Natural killer cell (primary cell): ENCODE measurements around the gene COL4A1. TPM values are rescaled to one million over a fixed set of nuclear protein-coding genes. Genes with fewer than 3 reads are reported as not detected.

ENCODE experiments used
- ATAC-seq, 3 donors: fragments of 150-1000 bp in 2 of 3; fragments of 200-7000 bp in 1 of 3; cut with Tn5 transposase; 1 replicate in 1 of 3; 2 replicates in 2 of 3; pipeline ENCODE4 v1.10.0; 2021; ENCODE audit warnings: mild to moderate bottlenecking in 2 of 3, moderate library complexity in 2 of 3
- DNase-seq, 2 donors: peaks; one replicate each; pipeline versions ENCODE4 v3.0.0 to v3.0.0-alpha.2; 2013 to 2021; ENCODE audit warnings: mixed read lengths in 1 of 2
- H3K27ac ChIP-seq: one replicate; pipeline ENCODE4 v1.5.1; 2013; ENCODE audit warnings: mild to moderate bottlenecking, low read length
- H3K27me3 ChIP-seq: one replicate; pipeline ENCODE4 v1.6.1; 2013; ENCODE audit warnings: low read length; ENCODE audit not compliant: control insufficient read depth, insufficient read depth
- H3K36me3 ChIP-seq: one replicate; pipeline ENCODE4 v1.6.1; 2013; ENCODE audit warnings: low read length; ENCODE audit not compliant: control insufficient read depth, insufficient read depth
- H3K4me1 ChIP-seq: one replicate; pipeline ENCODE4 v1.6.1; 2013; ENCODE audit warnings: low read length; ENCODE audit not compliant: control insufficient read depth, insufficient read depth
- H3K4me3 ChIP-seq: one replicate; pipeline ENCODE4 v1.5.1; 2013; ENCODE audit warnings: low read length
- H3K9me3 ChIP-seq: one replicate; pipeline ENCODE4 v1.6.1; 2013; ENCODE audit warnings: low read length; ENCODE audit not compliant: control insufficient read depth, insufficient read depth
- H3K27ac Mint-ChIP-seq, 2 donors: one replicate each; pipeline ENCODE4 v1.8.0; 2022; ENCODE audit warnings: mild to moderate bottlenecking in 2 of 2, mixed read lengths in 2 of 2, moderate library complexity in 1 of 2
- H3K27me3 Mint-ChIP-seq, 2 donors: one replicate each; pipeline ENCODE4 v1.8.0; 2022; ENCODE audit warnings: low read depth in 2 of 2, mixed read lengths in 2 of 2
- H3K36me3 Mint-ChIP-seq: one replicate; pipeline ENCODE4 v1.8.0; 2022; ENCODE audit warnings: mixed read lengths
- H3K4me1 Mint-ChIP-seq, 2 donors: one replicate each; pipeline ENCODE4 v1.8.0; 2022; ENCODE audit warnings: mixed read lengths in 2 of 2
- H3K4me3 Mint-ChIP-seq: one replicate; pipeline ENCODE4 v1.8.0; 2022; ENCODE audit warnings: mild to moderate bottlenecking, moderate library complexity, mixed read lengths
- H3K9me3 Mint-ChIP-seq, 2 donors: one replicate each; pipeline ENCODE4 v1.8.0; 2022; ENCODE audit warnings: mixed read lengths in 2 of 2
- WGBS: methylation state at CpG from one replicate; pipeline ENCODE4 v1.1.7; 2013; ENCODE audit warnings: missing lambda C conversion rate; ENCODE audit not compliant: insufficient coverage; 5-methylcytosine and 5-hydroxymethylcytosine counted together
- intact Hi-C: fragments of 100-400 bp; cut with micrococcal nuclease; formaldehyde crosslinking; loops from one replicate; pipeline ENCODE4 v1.14.2; 2022
- total RNA-seq, 4 donors: library from RNA; stranded (reverse); fragments of 120-200 nt in 1 of 4; gene quantifications; one replicate each; pipeline versions ENCODE4 v1.2.3 to v1.2.4, GENCODE V29; 2013 to 2022
- TF ChIP-seq, protein P1 (sequence below): fragments of 200-600 bp; IDR thresholded peaks from one replicate; pipeline ENCODE4 v1.8.0; 2022; ENCODE audit warnings: antibody characterized with exemption

The COL4A1 gene
- total RNA-seq, 3 donors from 2014 or later (not counting 1 experiment from before 2014, with no cell fraction given): not detected

DNA sequence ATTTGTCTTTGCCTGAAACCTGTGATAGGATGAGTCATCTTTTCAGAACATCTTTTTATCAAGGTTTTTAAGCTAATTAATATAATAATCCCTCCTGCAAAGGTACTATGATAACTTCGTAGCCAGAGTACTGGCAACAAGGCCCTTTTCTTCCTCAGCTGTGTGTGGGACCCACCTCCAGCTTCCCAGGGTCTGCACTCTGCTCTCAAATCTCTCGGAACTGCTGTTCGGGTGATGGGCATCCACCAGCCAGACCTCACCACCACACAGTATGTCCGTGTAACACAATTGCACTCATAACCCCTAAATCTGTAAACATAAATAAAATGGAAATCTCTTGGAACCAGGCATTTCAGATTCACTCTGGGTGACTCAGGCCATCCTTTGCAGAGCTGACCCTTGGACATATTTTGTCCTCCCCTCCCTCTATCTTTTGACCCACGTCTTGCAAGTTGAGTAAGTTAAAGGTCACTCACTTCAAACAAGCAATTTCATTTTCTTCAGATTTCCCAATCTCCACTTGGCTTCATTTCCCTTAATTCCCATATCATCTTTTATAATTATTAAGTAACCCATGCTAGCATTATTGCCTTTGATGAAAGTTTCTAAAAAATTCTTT, 29.5 kb downstream of the COL4A1 start:
- Mint-ChIP-seq H3K36me3 (no peaks in the 10 kb centered on the region), H3K9me3 (no peaks in the 10 kb centered on the region), H3K27me3 (peaks cover 5 to 31% of the 10 kb centered on the region in 2 donors), H3K27ac (no peak overlapping the region), H3K4me1 (no peaks in the 10 kb centered on the region), H3K4me3 (no peak overlapping the region)
- 59% methylated on average over 5 of the region's 5 CpGs for WGBS
- Histone ChIP-seq H3K36me3 (no peaks in the 10 kb centered on the region), H3K27ac (no peak overlapping the region), H3K27me3 (no peaks in the 10 kb centered on the region), H3K4me1 (no peaks in the 10 kb centered on the region), H3K9me3 (no peaks in the 10 kb centered on the region), H3K4me3 (no peak overlapping the region)
- intact Hi-C loops: no loop called here
- no peak for ATAC-seq
- TF ChIP-seq, protein P1, sequence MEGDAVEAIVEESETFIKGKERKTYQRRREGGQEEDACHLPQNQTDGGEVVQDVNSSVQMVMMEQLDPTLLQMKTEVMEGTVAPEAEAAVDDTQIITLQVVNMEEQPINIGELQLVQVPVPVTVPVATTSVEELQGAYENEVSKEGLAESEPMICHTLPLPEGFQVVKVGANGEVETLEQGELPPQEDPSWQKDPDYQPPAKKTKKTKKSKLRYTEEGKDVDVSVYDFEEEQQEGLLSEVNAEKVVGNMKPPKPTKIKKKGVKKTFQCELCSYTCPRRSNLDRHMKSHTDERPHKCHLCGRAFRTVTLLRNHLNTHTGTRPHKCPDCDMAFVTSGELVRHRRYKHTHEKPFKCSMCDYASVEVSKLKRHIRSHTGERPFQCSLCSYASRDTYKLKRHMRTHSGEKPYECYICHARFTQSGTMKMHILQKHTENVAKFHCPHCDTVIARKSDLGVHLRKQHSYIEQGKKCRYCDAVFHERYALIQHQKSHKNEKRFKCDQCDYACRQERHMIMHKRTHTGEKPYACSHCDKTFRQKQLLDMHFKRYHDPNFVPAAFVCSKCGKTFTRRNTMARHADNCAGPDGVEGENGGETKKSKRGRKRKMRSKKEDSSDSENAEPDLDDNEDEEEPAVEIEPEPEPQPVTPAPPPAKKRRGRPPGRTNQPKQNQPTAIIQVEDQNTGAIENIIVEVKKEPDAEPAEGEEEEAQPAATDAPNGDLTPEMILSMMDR: no peak
- no peak for DNase-seq

DNA sequence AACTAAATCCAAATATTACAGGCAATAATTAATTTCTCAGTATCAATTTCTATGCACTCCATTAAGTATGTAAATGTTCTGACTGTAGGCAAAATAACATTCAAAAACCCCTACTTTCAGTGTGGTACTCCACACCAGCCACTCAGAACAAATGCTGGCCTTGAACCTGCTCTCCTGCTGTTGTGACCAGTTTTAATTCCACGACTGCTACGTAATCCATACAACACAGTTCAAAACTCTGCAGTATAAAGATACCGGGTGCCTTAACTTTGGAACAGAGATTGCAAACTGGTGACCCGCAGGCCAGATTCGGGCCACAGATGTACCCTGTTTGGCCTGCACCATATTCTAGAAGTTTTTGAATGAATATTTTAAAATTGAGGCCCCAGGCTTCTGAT, 30.4 kb downstream of the COL4A1 start:
- TF ChIP-seq, protein P1: no peak
- 88% methylated on average over 5 of the region's 5 CpGs for WGBS
- no peaks in the 10 kb centered on the region for H3K27me3 ChIP-seq
- Mint-ChIP-seq H3K4me3 (no peak overlapping the region), H3K27ac (no peak overlapping the region), H3K9me3 (no peaks in the 10 kb centered on the region), H3K4me1 (no peaks in the 10 kb centered on the region), H3K36me3 (no peaks in the 10 kb centered on the region), H3K27me3 (peaks cover 6 to 33% of the 10 kb centered on the region in 2 donors)
- no peak for DNase-seq
- H3K36me3 ChIP-seq: no peaks in the 10 kb centered on the region
- ATAC-seq: no peak
- no peak overlapping the region for H3K4me3 ChIP-seq
- no peak overlapping the region for H3K27ac ChIP-seq
- H3K4me1 ChIP-seq: no peaks in the 10 kb centered on the region
- H3K9me3 ChIP-seq: no peaks in the 10 kb centered on the region
- intact Hi-C loops: no loop called here

DNA sequence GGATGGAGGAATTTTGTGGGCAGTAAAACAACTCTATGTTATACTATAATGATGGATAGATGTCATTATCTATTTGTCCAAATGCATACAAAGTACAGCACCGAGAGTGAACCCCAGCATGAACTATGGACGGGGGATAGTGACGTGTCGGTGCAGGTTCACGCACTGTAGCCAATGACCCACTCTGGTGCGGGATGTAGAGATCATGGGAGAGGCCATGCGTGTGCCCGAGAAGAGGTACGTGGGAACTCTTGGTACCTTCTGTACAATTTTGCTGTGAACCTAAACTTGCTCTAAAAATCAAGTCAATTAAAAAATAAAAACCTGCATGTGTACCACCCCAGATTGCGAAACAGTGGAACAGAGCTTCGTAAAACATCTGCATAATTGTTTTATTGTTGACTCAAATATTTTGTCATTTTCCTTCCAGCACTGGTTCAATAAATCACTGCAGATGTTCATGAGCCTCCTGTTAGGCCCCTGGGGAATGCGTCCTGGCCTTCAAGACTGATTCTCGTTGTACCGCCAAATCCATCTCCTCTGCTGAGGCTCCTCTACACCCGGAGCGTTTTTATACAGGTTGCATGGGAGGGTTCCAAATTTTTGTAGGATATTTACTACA, 30.9 kb downstream of the COL4A1 start:
- no peak overlapping the region for H3K4me3 Mint-ChIP-seq
- TF ChIP-seq, protein P1: no peak
- H3K27ac Mint-ChIP-seq: no peak overlapping the region
- no peaks in the 10 kb centered on the region for H3K9me3 ChIP-seq
- no peaks in the 10 kb centered on the region for H3K36me3 Mint-ChIP-seq
- no peaks in the 10 kb centered on the region for H3K4me1 Mint-ChIP-seq
- no peak overlapping the region for H3K4me3 ChIP-seq
- no peaks in the 10 kb centered on the region for H3K4me1 ChIP-seq
- intact Hi-C loops: no loop called here
- H3K27ac ChIP-seq: no peak overlapping the region
- DNase-seq (no peak), ATAC-seq (no peak)
- peaks cover 7 to 32% of the 10 kb centered on the region in 2 donors for H3K27me3 Mint-ChIP-seq
- 81% methylated on average over 14 of the region's 16 CpGs for WGBS
- H3K27me3 ChIP-seq: no peaks in the 10 kb centered on the region
- H3K36me3 ChIP-seq: no peaks in the 10 kb centered on the region
- H3K9me3 Mint-ChIP-seq: no peaks in the 10 kb centered on the region

DNA sequence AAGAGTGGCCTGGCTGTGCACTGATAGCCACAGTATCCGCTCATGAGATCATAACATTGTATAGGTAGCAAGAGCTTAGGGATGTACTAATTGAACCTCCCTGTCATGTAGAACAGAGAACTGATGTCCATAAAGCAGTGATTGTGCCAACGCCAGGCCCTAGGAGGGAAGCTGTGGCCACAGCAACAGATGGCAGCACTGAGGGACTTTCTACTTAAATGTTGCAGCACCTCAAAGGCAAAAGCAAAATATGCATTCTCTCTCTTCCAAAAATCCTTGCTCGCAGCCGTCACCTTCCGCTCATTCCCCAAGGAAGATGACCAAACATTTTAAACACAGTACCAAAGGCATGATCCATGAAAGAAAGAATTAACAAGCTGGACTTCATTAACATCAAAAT, 32.3 kb downstream of the COL4A1 start:
- ATAC-seq (no peak), DNase-seq (no peak)
- peaks cover 11 to 26% of the 10 kb centered on the region in 2 donors for H3K27me3 Mint-ChIP-seq
- no peaks in the 10 kb centered on the region for H3K9me3 Mint-ChIP-seq
- H3K27ac Mint-ChIP-seq: no peak overlapping the region
- WGBS: 85% methylated on average over 5 of the region's 5 CpGs
- no peak overlapping the region for H3K4me3 ChIP-seq
- H3K4me3 Mint-ChIP-seq: no peak overlapping the region
- no peaks in the 10 kb centered on the region for H3K4me1 Mint-ChIP-seq
- TF ChIP-seq, protein P1: no peak
- H3K4me1 ChIP-seq: no peaks in the 10 kb centered on the region
- H3K27me3 ChIP-seq: no peaks in the 10 kb centered on the region
- no peaks in the 10 kb centered on the region for H3K36me3 Mint-ChIP-seq
- intact Hi-C loops: no loop called here
- H3K36me3 ChIP-seq: no peaks in the 10 kb centered on the region
- no peak overlapping the region for H3K27ac ChIP-seq
- H3K9me3 ChIP-seq: no peaks in the 10 kb centered on the region
